GM19193 (cell line): ENCODE data around the gene PPFIA4.

Experiments
- POLR2A ChIP-seq: IDR thresholded peaks from 4 replicates; pipeline ENCODE4 v1.6.1; 2011; ENCODE audit not compliant: insufficient read depth, insufficient read length; ENCODE audit errors: extremely low read depth

PPFIA4 gene

GRCh38 chr1:203082571-203083462 lies 56.5 kb downstream of the PPFIA4 start:
- TF ChIP-seq POLR2A: no peak

DNA sequence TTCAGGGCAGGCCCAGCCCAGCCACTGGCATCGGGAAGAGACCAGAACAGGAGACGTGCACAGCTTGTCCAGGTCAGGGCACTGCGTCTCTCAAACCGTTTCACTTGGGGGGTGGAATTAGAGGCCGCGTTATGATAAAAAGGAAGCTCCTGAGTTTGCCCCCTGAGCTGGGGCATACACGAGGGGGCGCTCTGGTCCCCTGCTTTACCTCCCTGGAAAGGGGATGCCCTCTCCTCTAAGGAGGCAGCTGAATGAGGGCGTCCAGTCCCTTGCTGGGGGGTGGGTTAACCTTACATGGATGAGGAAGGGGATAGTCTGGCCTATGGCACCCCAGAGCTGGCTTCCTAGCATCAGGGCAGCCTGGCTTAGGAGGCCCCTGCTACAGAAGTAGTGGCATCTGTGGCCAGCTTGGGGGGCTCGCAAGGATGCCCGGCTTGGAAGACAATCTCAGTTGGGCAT lies 57.2 kb downstream of the PPFIA4 start:
- TF ChIP-seq POLR2A: no peak

- TF ChIP-seq POLR2A: no peak
These were observed 58.6 kb downstream of the PPFIA4 start for GRCh38 chr1:203084588-203085527.

DNA sequence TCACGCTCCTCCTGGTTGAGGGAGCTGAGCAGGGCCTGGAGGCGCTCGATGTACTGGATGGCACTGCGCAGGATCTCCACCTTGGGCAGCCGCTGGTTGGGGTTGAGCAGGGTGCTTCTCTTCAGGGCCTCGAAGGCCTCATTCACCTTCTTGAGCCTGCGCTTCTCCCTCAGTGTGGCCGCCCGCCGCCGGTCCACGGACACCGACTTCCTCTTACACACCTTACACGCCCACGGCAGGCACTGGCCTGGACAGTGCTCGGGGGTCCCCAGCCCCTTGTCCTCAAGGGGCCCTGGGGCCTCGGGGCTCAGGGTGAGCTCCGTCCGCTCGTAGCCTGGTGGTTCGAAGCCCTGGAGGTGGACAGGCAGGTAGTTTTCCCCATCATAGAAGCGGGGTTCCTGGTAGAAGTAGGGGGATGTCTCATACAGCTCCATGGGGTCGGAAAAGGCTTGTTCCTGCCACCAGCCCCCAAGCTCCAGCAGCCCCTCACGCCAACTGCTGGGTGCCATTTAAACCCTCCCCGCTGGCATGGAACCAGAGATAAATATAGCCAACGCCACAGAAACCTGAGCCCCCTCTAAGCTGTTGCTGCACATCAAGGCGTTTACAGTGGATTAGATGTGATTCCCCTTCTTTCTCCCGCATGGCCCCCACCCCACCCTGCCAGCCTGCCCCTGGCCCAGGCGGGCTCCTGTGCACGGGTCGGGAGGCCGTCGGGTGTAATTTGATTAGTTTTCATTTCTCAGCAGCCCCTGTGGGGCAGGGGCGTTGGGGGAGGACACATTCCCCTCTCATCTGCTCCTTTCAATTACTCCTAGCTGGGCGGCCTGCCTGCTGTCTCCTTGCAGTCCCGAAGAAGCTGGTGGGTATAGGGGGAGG lies 59.5 kb downstream of the PPFIA4 start, which contains the start of gene MYOG:
TSS of gene MYOG (minus strand) at position 485 of the 879 bp plus-strand sequence. CDS start at position 434, 51 bp downstream.
- TF ChIP-seq POLR2A: no peak

DNA sequence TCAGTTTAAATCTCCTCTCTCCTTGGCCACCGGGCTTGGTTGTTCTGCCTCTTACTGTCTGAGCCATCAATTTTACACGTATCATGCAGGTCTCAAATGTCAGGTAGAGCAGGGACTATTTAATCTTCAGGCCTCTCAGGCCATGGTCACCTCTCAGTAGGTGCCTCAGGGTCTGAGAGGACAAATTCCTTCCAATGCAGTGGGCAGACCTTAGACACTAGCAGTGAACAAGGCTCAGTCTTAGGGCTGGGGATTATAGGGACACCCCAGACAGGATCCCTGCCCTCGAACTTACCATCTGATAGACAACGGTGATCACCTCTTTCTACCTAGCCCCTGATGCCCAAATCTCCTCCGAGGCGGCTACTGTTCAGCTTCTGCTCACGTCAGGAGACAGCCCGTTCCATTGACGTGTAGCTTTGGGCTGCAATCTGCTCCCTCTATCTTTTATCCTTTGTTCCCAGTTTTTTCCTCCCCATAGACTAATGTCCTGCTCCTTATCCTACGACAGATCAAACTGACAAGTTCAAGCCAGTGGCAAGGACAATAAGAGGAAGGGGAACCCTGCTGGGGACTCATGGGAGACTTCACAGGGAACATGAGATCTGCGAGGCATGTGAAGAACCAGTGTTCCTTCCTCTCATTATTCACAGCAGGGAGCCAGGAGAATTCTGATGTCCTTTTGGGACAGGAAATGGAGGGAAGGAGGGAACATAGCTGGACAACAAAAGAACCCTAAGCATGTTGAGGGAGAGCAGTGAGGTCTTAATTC lies 60.9 kb downstream of the PPFIA4 start:
- no peak for TF ChIP-seq POLR2A

- no peak for TF ChIP-seq POLR2A
These were observed 62.1 kb downstream of the PPFIA4 start for GRCh38 chr1:203088441-203088840.

GRCh38 chr1:203089001-203089650 lies 62.8 kb downstream of the PPFIA4 start:
- no peak for TF ChIP-seq POLR2A

- no peak for TF ChIP-seq POLR2A
These were observed 63.4 kb downstream of the PPFIA4 start for GRCh38 chr1:203089651-203090045.

DNA sequence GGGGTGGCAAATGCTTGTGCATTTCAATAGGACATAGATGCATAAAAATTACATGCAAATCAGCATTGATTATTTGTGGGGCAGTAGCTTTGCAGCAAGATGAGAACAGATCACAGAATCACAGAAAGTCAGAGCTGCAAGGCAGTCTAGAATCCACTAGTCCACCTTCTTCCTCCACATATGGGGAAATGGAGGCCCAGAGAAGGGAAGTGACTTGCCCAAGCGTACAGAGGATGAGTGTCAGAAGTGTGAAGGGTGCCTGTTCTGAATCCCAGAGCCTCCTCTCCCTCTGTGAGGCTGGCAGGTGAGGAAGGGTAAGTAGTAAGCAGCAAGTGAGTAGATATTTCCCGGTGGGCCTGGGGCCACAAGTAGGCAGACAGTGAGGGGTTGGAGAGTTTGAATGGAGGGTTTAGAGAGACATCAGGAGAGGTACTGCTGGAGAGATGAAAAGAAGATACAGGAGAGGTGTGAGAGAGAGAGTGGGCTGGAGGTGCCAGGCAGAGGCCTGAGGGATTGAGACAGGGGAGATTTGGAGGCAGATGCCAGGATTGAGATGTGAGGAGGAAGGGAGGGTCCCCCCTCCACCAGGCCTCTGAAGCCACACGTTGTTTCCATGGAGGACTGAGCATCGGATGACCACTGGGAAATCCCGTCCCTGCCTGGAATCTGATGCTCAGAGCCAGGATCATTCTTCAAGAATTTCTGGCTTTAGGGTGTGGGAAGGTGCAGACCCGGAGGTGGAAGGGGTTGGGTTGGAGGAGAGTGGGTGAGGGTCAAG lies 64.3 kb downstream of the PPFIA4 start:
- no peak for TF ChIP-seq POLR2A

GRCh38 chr1:203091199-203091477 lies 64.8 kb downstream of the PPFIA4 start:
- TF ChIP-seq POLR2A: no peak

DNA sequence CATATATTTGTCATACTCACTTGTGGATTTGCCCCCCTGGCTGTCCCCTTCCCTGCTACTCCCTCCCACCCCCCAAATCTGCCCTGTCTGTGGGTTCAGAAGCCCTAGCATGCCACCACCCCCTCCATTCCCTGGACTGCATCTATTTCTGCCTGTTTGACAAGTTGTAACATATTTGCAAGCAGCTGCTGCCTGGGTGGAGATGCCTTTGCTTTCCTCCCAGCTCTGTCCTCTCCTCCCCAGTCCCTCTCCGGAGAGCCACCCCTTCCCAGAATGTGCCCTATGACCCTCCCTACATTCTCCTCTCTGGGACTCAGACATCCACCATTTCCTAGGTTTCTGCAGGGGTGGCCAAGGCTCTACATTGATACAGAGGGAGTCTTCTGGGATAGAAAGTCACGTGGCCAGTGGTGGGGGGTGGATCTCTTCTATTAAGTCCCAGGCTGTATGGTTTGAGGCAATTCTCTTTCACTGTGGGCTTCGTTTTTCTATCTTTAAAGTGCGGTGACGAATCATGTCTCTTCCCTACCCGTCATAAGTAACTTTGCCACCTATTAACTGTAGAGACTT lies 65.6 kb downstream of the PPFIA4 start:
- TF ChIP-seq POLR2A: no peak

GRCh38 chr1:203093754-203094410 lies 67.6 kb downstream of the PPFIA4 start:
- no peak for TF ChIP-seq POLR2A
